SU-DHL-6 (cell line): ENCODE data around the gene VMO1.

Experiments
- H2AFZ ChIP-seq: fragments of 200-600 bp; sonication (generic); 2 replicates; pipeline ENCODE4 v1.6.1; 2014; ENCODE audit warnings: low read depth, mild to moderate bottlenecking, moderate library complexity, mixed read lengths, antibody characterized with exemption, low read length; ENCODE audit not compliant: severe bottlenecking
- H3F3A ChIP-seq: fragments of 200-600 bp; shearing (Covaris generic); 2 replicates; pipeline ENCODE4 v1.6.0; 2016; ENCODE audit warnings: antibody characterized with exemption, mild to moderate bottlenecking; ENCODE audit not compliant: insufficient read depth
- H3K27ac ChIP-seq: fragments of 200-600 bp; sonication (generic); 2 replicates; pipeline ENCODE4 v1.5.1; 2016; ENCODE audit warnings: low read depth, mild to moderate bottlenecking, low read length, moderate library complexity, mixed read lengths
- H3K27me3 ChIP-seq: fragments of 200-600 bp; sonication (generic), shearing (Covaris generic); 2 replicates; pipeline ENCODE4 v1.6.0; 2014; ENCODE audit warnings: mild to moderate bottlenecking, low read length
- H3K36me3 ChIP-seq: fragments of 200-600 bp; sonication (generic); 2 replicates; pipeline ENCODE4 v1.6.1; 2014; ENCODE audit warnings: mild to moderate bottlenecking, low read length, mixed read lengths
- H3K4me2 ChIP-seq: fragments of 300-600, 200-600 bp; shearing (Covaris generic), sonication (generic); 2 replicates; pipeline ENCODE4 v1.6.0; 2014; ENCODE audit warnings: low read length, low read depth, mild to moderate bottlenecking; ENCODE audit not compliant: poor library complexity, severe bottlenecking
- H3K4me3 ChIP-seq: fragments of 200-600 bp; sonication (generic); 2 replicates; pipeline ENCODE4 v1.5.1; 2014; ENCODE audit warnings: antibody characterized with exemption, low read length, mild to moderate bottlenecking, mixed read lengths; ENCODE audit not compliant: insufficient read depth, poor library complexity, severe bottlenecking
- H3K79me2 ChIP-seq: fragments of 200-600 bp; sonication (generic); 2 replicates; pipeline ENCODE4 v1.6.1; 2014; ENCODE audit warnings: mild to moderate bottlenecking, low read length, moderate library complexity; ENCODE audit not compliant: insufficient read depth
- H3K9ac ChIP-seq: fragments of 200-600 bp; sonication (generic); 2 replicates; pipeline ENCODE4 v1.7.0; 2014; ENCODE audit warnings: mild to moderate bottlenecking, low read length
- H3K9me2 ChIP-seq: fragments of 200-600 bp; sonication (generic); replicated peaks from 2 replicates; pipeline ENCODE4 v1.6.1; 2014; ENCODE audit warnings: low read length; ENCODE audit not compliant: insufficient read depth
- H3K9me3 ChIP-seq: fragments of 200-600 bp; sonication (generic); 2 replicates; pipeline ENCODE4 v1.6.1; 2014; ENCODE audit warnings: low read length, mixed read lengths; ENCODE audit not compliant: insufficient read depth
- H4K20me1 ChIP-seq: fragments of 200-600 bp; sonication (generic); 2 replicates; pipeline ENCODE4 v1.6.1; 2014; ENCODE audit warnings: low read depth, mild to moderate bottlenecking, antibody characterized with exemption, low read length, moderate library complexity, mixed read lengths
- CTCF ChIP-seq: fragments of 200-600 bp; sonication (generic); IDR thresholded peaks from one replicate; pipeline ENCODE4 v1.5.1; 2017; ENCODE audit warnings: antibody characterized with exemption, mild to moderate bottlenecking, low read length, moderate library complexity; ENCODE audit not compliant: insufficient read depth, poor library complexity, severe bottlenecking
- EZH2phosphoT487 ChIP-seq: fragments of 200-600 bp; sonication (generic), shearing (Covaris generic); conservative IDR thresholded peaks from 2 replicates; pipeline ENCODE4 v1.6.1; 2018; ENCODE audit warnings: mild to moderate bottlenecking, antibody characterized with exemption, low read length, moderate library complexity, mixed read lengths

Gene VMO1

GRCh38 chr17:4785311-4786105 is 656 bp downstream of the VMO1 start:
- H3K27me3 ChIP-seq, result no peaks in the 10 kb centered on the region

GRCh38 chr17:4782652-4783051 is 3.5 kb downstream of the VMO1 start:
- H3K27me3 ChIP-seq, result no peaks in the 10 kb centered on the region
- no peak overlapping the region for H3K9ac ChIP-seq
- TF ChIP-seq EZH2phosphoT487 (no peak), CTCF (no peak)
- no peaks in the 10 kb centered on the region for H3K79me2 ChIP-seq
- no peaks in the 10 kb centered on the region for H4K20me1 ChIP-seq
- no peaks in the 10 kb centered on the region for H3K9me2 ChIP-seq
- H3K27ac ChIP-seq, result no peak overlapping the region
- no peaks in the 10 kb centered on the region for H3K9me3 ChIP-seq
- no peak overlapping the region for H3K4me3 ChIP-seq
- H3F3A ChIP-seq, result no peaks in the 10 kb centered on the region
- no peak overlapping the region for H2AFZ ChIP-seq
- no peaks in the 10 kb centered on the region for H3K36me3 ChIP-seq
- H3K4me2 ChIP-seq, result no peak overlapping the region

More at GRCh38 chr17:4785311-4786105, 656 bp downstream of the VMO1 start:
- no peaks in the 10 kb centered on the region for H3K9me2 ChIP-seq
- no peaks in the 10 kb centered on the region for H3K36me3 ChIP-seq
- no peak overlapping the region for H3K4me2 ChIP-seq
- H3K27ac ChIP-seq, result no peak overlapping the region
- no peak overlapping the region for H2AFZ ChIP-seq
- no peaks in the 10 kb centered on the region for H4K20me1 ChIP-seq
- H3K79me2 ChIP-seq, result no peaks in the 10 kb centered on the region
- H3F3A ChIP-seq, result 0 out of 2 replicates have a peak, but pooled peaks cover 4% of the 10 kb centered on the region
- no peak for TF ChIP-seq CTCF
- no peak overlapping the region for H3K9ac ChIP-seq
- H3K9me3 ChIP-seq, result no peaks in the 10 kb centered on the region
- no peak overlapping the region for H3K4me3 ChIP-seq

GRCh38 chr17:4780325-4780955 is 5.7 kb downstream of the VMO1 start:
- H3K9me2 ChIP-seq, result no peaks in the 10 kb centered on the region
- H4K20me1 ChIP-seq, result no peaks in the 10 kb centered on the region
- no peaks in the 10 kb centered on the region for H3K36me3 ChIP-seq
- H3K9me3 ChIP-seq, result no peaks in the 10 kb centered on the region
- no peak overlapping the region for H3K9ac ChIP-seq
- no peak overlapping the region for H3K4me2 ChIP-seq
- H3K27ac ChIP-seq, result no peak overlapping the region
- H2AFZ ChIP-seq, result no peak overlapping the region
- TF ChIP-seq CTCF (no peak), EZH2phosphoT487 (no peak)
- H3F3A ChIP-seq, result no peaks in the 10 kb centered on the region
- H3K27me3 ChIP-seq, result no peaks in the 10 kb centered on the region
- no peak overlapping the region for H3K4me3 ChIP-seq
- H3K79me2 ChIP-seq, result no peaks in the 10 kb centered on the region
